HG02885 (cell line): Measurements from ENCODE around the gene PRPS1L1.

Source experiments
- ATAC-seq: cut with Tn5 transposase; IDR thresholded peaks from one replicate; pipeline ENCODE4 v1.9.1; 2021; ENCODE audit warnings: mild to moderate bottlenecking; ENCODE audit not compliant: unreplicated experiment, poor library complexity

Gene PRPS1L1

GRCh38 chr7:18016547-18017444 is 10.8 kb downstream of the PRPS1L1 start:
- no peak for ATAC-seq

GRCh38 chr7:18013936-18014335 is 13.7 kb downstream of the PRPS1L1 start:
- ATAC-seq, result no peak

- no peak for ATAC-seq
Measured at GRCh38 chr7:18004372-18004771, 23.3 kb downstream of the PRPS1L1 start.

- ATAC-seq, result no peak
Measured at GRCh38 chr7:18003286-18003994, 24.2 kb downstream of the PRPS1L1 start.

GRCh38 chr7:17998692-17999091 is 29.0 kb downstream of the PRPS1L1 start:
- no peak for ATAC-seq

GRCh38 chr7:17996442-17997223 is 31.0 kb downstream of the PRPS1L1 start:
- ATAC-seq, result no peak

GRCh38 chr7:17996040-17996439 is 31.6 kb downstream of the PRPS1L1 start:
- no peak for ATAC-seq

GRCh38 chr7:17994079-17994850 is 33.4 kb downstream of the PRPS1L1 start:
- ATAC-seq, result no peak

GRCh38 chr7:17991866-17992648 is 35.6 kb downstream of the PRPS1L1 start:
- no peak for ATAC-seq

- no peak for ATAC-seq
Measured at GRCh38 chr7:17990761-17991160, 36.9 kb downstream of the PRPS1L1 start.

- no peak for ATAC-seq
Measured at GRCh38 chr7:17989546-17989945, 38.1 kb downstream of the PRPS1L1 start.

- no peak for ATAC-seq
Measured at GRCh38 chr7:17988858-17989257, 38.8 kb downstream of the PRPS1L1 start.

- no peak for ATAC-seq
Measured at GRCh38 chr7:17988141-17988540, 39.5 kb downstream of the PRPS1L1 start.

GRCh38 chr7:17986851-17987250 is 40.8 kb downstream of the PRPS1L1 start:
- no peak for ATAC-seq

- no peak for ATAC-seq
Measured at GRCh38 chr7:17985473-17986239, 42.0 kb downstream of the PRPS1L1 start.

GRCh38 chr7:17984288-17984687 is 43.4 kb downstream of the PRPS1L1 start:
- ATAC-seq, result no peak

GRCh38 chr7:17983221-17984062 is 44.2 kb downstream of the PRPS1L1 start:
- no peak for ATAC-seq

GRCh38 chr7:17976952-17977351 is 50.7 kb downstream of the PRPS1L1 start:
- no peak for ATAC-seq
